ENCODE results near the gene PLB1. TPM values are rescaled to one million over a fixed set of nuclear protein-coding genes. Genes with fewer than 3 reads are reported as not detected.

PLB1 gene
- total and polyA plus RNA-seq, 2 experiments from 2014 or later: 0.06 to 0.21 TPM

- TF ChIP-seq REST (IDR thresholded peaks at IDR 0.05; ENCODE audit: unreplicated experiment) (no peak), EZH2phosphoT487 (IDR thresholded peaks at IDR 0.05; ENCODE audit: unreplicated experiment) (no peak)
Observed at GRCh38 chr2:28693223-28693622, 197.4 kb downstream of the PLB1 start (continued).

Small RNAs within 50 kb of the gene (small RNA-seq; reads per million reads assigned to genes)
- gene RNA5SP89 (ENCODE audit: low replicate concordance): not detected
- not detected for gene SNRPGP7 (ENCODE audit: low replicate concordance)

Other genes with a start within 250 kb of the PLB1 start
- 2.3 and 4.3 TPM in 2 replicates for gene FOSL2, start 103.2 kb upstream of the PLB1 start, total RNA-seq (2014; rRNA removed; shearing (Covaris generic))
- gene FOSL2, start 103.2 kb upstream of the PLB1 start, polyA plus RNA-seq (2016; fragmentation: Nextera tagmentation; extraction: Ambion mirVana): 0.60 and 0.61 TPM in 2 replicates